GM10266 (cell line): ENCODE results near the gene MAN2C1.
"Not testable (repeated sequence)": the region's sequence is repeated elsewhere in the genome, so short reads cannot be mapped to it uniquely, and the experiment has no call there.

Experiments
- DNase-seq: peaks from one replicate; pipeline ENCODE4 v3.0.0; 2012; ENCODE audit errors: extremely low spot score
- TF ChIP-seq, protein P1 (sequence below): IDR thresholded peaks from 2 replicates; pipeline ENCODE4 v1.5.1; 2012; ENCODE audit warnings: mild to moderate bottlenecking, low read depth; ENCODE audit not compliant: control insufficient read depth, insufficient read depth; ENCODE audit errors: missing control alignments

The MAN2C1 gene

DNA sequence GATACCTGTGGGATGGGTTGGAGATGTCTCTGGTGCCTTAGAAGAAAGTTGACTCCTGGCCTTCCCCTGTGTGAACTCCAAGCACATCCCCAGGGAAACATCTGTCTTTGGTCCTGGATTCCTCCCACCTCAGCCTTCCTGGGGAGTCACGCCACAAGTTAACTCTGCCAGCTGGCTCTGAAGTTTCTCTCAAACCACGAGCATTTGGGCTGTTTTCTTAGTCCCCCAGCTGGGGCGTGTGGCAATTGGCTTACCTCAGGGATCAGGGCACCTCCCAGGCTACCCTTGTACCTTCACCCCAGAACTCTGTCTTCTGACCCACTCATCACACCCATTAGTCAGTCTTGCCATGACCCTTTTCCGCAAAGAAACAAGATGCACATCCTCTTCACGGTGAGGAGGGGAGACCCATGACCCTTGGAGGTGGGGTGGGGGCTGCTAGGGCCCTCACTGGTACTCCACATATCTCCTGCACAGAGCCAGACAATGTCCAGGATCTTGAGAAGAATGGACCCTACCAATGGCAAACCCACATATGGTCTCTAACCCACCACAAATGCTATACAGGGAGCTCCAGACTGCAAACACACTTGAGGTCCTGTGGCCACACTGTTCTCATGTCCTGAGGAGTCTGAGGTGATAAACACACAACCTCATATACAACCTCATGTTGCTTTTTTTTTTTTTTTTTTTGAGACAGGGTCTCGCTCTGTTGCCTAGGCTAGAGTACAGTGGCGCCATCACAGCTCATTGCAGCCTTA is 17.6 kb downstream of the MAN2C1 start:
- TF ChIP-seq, protein P1, sequence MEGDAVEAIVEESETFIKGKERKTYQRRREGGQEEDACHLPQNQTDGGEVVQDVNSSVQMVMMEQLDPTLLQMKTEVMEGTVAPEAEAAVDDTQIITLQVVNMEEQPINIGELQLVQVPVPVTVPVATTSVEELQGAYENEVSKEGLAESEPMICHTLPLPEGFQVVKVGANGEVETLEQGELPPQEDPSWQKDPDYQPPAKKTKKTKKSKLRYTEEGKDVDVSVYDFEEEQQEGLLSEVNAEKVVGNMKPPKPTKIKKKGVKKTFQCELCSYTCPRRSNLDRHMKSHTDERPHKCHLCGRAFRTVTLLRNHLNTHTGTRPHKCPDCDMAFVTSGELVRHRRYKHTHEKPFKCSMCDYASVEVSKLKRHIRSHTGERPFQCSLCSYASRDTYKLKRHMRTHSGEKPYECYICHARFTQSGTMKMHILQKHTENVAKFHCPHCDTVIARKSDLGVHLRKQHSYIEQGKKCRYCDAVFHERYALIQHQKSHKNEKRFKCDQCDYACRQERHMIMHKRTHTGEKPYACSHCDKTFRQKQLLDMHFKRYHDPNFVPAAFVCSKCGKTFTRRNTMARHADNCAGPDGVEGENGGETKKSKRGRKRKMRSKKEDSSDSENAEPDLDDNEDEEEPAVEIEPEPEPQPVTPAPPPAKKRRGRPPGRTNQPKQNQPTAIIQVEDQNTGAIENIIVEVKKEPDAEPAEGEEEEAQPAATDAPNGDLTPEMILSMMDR: no peak
- peak; percentile 20 for DNase-seq

- DNase-seq: peak; percentile 73
- TF ChIP-seq, protein P1: no peak
These were observed 18.4 kb downstream of the MAN2C1 start for GRCh38 chr15:75349851-75350588.

DNA sequence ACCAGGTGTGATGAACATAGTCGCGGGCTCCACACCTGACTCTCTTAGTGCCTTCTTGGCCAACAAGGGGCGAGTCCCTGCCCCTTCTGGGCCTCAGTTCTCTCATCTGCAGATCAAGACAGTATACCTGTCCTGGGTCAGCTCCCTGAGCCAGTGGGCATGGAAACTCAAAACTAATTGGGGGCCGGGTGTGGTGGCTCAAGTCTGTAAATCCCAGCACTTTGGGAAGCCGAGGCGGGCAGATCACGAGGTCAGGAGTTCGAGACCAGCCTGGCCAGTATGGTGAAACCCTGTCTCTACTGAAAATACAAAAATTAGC is 19.1 kb downstream of the MAN2C1 start:
- DNase-seq: not testable (repeated sequence)

DNA sequence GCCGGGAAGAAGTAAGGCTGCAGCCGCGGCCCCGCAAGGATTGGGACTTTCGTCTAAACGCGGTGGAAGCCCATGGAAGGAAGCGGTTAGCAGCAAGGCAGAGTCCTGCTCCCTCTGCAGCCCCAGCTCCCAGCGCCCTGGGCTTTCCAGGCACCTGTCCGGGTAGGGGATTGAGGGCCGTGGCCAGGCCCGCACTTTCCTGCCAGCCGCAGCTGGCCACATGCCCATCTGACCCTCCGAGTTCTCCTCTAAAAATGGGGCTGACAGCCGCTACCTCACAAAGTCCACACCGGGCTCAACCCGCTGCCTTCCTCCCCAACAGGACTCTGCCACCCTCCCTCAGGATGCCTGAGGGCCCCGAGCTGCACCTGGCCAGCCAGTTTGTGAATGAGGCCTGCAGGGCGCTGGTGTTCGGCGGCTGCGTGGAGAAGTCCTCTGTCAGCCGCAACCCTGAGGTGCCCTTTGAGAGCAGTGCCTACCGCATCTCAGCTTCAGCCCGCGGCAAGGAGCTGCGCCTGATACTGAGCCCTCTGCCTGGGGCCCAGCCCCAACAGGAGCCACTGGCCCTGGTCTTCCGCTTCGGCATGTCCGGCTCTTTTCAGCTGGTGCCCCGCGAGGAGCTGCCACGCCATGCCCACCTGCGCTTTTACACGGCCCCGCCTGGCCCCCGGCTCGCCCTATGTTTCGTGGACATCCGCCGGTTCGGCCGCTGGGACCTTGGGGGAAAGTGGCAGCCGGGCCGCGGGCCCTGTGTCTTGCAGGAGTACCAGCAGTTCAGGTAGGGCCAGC is 19.7 kb downstream of the MAN2C1 start:
- DNase-seq: peak; percentile 32
- TF ChIP-seq, protein P1: no peak

GRCh38 chr15:75348034-75348561 is 20.3 kb downstream of the MAN2C1 start:
- no peak for DNase-seq
- TF ChIP-seq, protein P1: no peak

- TF ChIP-seq, protein P1: no peak
- DNase-seq: peak; percentile 67
These were observed 21.0 kb downstream of the MAN2C1 start for GRCh38 chr15:75347222-75348033.

- no peak for DNase-seq
- TF ChIP-seq, protein P1: no peak
These were observed 21.6 kb downstream of the MAN2C1 start, which contains the start of gene NEIL1 for GRCh38 chr15:75346796-75347221. TSS of gene NEIL1 (plus strand) at chr15:75347039. CDS start at chr15:75348906, 1,867 bp downstream.

DNA sequence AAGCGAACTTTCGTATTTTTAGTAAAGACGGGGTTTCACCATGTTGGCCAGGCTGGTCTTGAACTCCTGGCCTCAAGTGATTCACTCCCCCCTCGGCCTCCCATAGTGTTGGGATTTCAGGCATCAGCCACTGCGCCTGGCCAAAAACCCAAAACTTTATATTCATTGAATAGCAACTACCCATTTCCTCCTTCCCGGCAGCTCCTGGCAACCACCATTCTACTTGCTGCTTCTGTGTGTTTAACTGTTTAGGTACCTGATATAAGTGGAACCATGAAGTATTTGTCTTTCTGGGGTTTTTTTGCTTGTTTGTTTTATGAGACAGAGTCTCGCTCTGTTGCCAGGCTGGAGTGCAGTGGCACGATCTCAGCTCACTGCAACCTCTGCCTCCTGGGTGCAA is 24.5 kb downstream of the MAN2C1 start:
- DNase-seq: not testable (repeated sequence)
